ENCODE data around the gene PPP1R26.

GRCh38 chr9:135486267-135487065 is 6.9 kb downstream of the PPP1R26 start:
- TF ChIP-seq EZH2 (IDR thresholded peaks at IDR 0.05; ENCODE audit: borderline replicate concordance) (no peak), CTCF (IDR thresholded peaks at IDR 0.05; ENCODE audit: poor library complexity) (no peak)

Measured in hepatocyte (in vitro differentiated cells).